ENCODE data around the gene PGRMC2. TPM values are rescaled to one million over a fixed set of nuclear protein-coding genes. Genes with fewer than 3 reads are reported as not detected.

The PGRMC2 gene
- total and polyA plus RNA-seq, 11 donors, result 23.1 to 84.1 (median 72.1) TPM

GRCh38 chr4:128333309-128334018 lies 45.9 kb upstream of the PGRMC2 start:
- DNase-seq (peak in 1 of 5 donors; percentile 29), ATAC-seq (peak; percentile 50 to 70 (median 60))
- Histone ChIP-seq H3K4me3 (no peak overlapping the region), H3K36me3 (no peaks in the 10 kb centered on the region), H3K27me3 (no peaks in the 10 kb centered on the region), H3K9me3 (no peaks in the 10 kb centered on the region), H3K4me1 (peaks cover 0 to 16% (median 0%) of the 10 kb centered on the region in 12 donors), H3K27ac (peak overlapping the region in 1 of 12 donors; percentile 30)
- WGBS, 4 donors, result 81 to 84% (median 83%) methylated on average over 6 of the region's 6 CpGs
- intact Hi-C loops (cut with DNase I), result loop anchor here in 1 of 10 donors (10.0 kb wide), 1 partner anchor 91 kb away; no protein-coding TSS in a partner anchor
- TF ChIP-seq POLR2A (IDR thresholded peaks at IDR 0.05) (no peak), CTCF (IDR thresholded peaks at IDR 0.05) (no peak)

GRCh38 chr4:128332081-128332480 lies 44.5 kb upstream of the PGRMC2 start:
- Histone ChIP-seq H3K27ac (no peak overlapping the region), H3K36me3 (no peaks in the 10 kb centered on the region), H3K27me3 (no peaks in the 10 kb centered on the region), H3K4me1 (peaks cover 0 to 16% (median 0%) of the 10 kb centered on the region in 12 donors), H3K4me3 (no peak overlapping the region), H3K9me3 (no peaks in the 10 kb centered on the region)
- no peak for ATAC-seq
- TF ChIP-seq CTCF (IDR thresholded peaks at IDR 0.05) (no peak), POLR2A (IDR thresholded peaks at IDR 0.05) (no peak)
- no peak for DNase-seq
- intact Hi-C loops (cut with DNase I), result loop anchor here in 1 of 10 donors (10.0 kb wide), 1 partner anchor 93 kb away; no protein-coding TSS in a partner anchor

GRCh38 chr4:128329638-128330037 lies 42.0 kb upstream of the PGRMC2 start:
- Histone ChIP-seq H3K27ac (no peak overlapping the region), H3K4me1 (peaks cover 0 to 16% (median 0%) of the 10 kb centered on the region in 12 donors), H3K36me3 (peaks cover 0 to 4% (median 0%) of the 10 kb centered on the region in 9 donors), H3K4me3 (no peak overlapping the region), H3K27me3 (no peaks in the 10 kb centered on the region), H3K9me3 (no peaks in the 10 kb centered on the region)
- intact Hi-C loops (cut with DNase I), result loop anchor here in 1 of 10 donors (10.0 kb wide), 1 partner anchor 95 kb away; no protein-coding TSS in a partner anchor
- ATAC-seq (no peak), DNase-seq (no peak)
- WGBS, 4 donors, result 74 to 84% (median 78%) methylated on average over 4 of the region's 4 CpGs
- TF ChIP-seq CTCF (IDR thresholded peaks at IDR 0.05) (no peak), POLR2A (IDR thresholded peaks at IDR 0.05) (no peak)

GRCh38 chr4:128328106-128328505 lies 40.5 kb upstream of the PGRMC2 start:
- DNase-seq (no peak), ATAC-seq (no peak)
- intact Hi-C loops (cut with DNase I), result no loop called here
- 78 to 89% (median 82%) methylated on average over 6 of the region's 6 CpGs for WGBS, 4 donors
- Histone ChIP-seq H3K36me3 (peaks cover 0 to 8% (median 0%) of the 10 kb centered on the region in 9 donors), H3K4me1 (peaks cover 0 to 8% (median 0%) of the 10 kb centered on the region in 12 donors), H3K27me3 (no peaks in the 10 kb centered on the region), H3K27ac (no peak overlapping the region), H3K9me3 (no peaks in the 10 kb centered on the region), H3K4me3 (no peak overlapping the region)
- no peak for TF ChIP-seq CTCF (IDR thresholded peaks at IDR 0.05)
- no peak for TF ChIP-seq POLR2A (IDR thresholded peaks at IDR 0.05)

Data from heart left ventricle (tissue), 16 donors.